ENCODE data around the gene ZNF837.
A peak's percentile ranks its signal among the peaks of the same experiment; 100 is the strongest.
"Not testable (repeated sequence)": the region's sequence is repeated elsewhere in the genome, so short reads cannot be mapped to it uniquely, and the experiment has no call there.

Gene ZNF837

GRCh38 chr19:58380662-58381459, at the start of gene ZNF837:
Gene ZNF837, minus strand, starts transcription at chr19:58381030. Its CDS starts 11,698 bp downstream, at chr19:58369332.
- DNase-seq (ENCODE audit: low spot score) = peak; percentile 100

- no peak for DNase-seq (ENCODE audit: low spot score)
Measured at GRCh38 chr19:58429745-58430144, 48.9 kb upstream of the ZNF837 start.

- DNase-seq (ENCODE audit: low spot score) = no peak
Measured at GRCh38 chr19:58428617-58429016, 47.8 kb upstream of the ZNF837 start.

GRCh38 chr19:58417071-58417470, 36.2 kb upstream of the ZNF837 start:
- no peak for DNase-seq (ENCODE audit: low spot score)

GRCh38 chr19:58416604-58417003, 35.8 kb upstream of the ZNF837 start:
- DNase-seq (ENCODE audit: low spot score) = no peak

GRCh38 chr19:58409010-58409790, 28.4 kb upstream of the ZNF837 start:
- no peak for DNase-seq (ENCODE audit: low spot score)

GRCh38 chr19:58408152-58409009, 27.6 kb upstream of the ZNF837 start, which contains the start of gene ZNF584:
Gene ZNF584, plus strand, starts transcription at chr19:58408649. Its CDS starts 499 bp downstream, at chr19:58409148.
- DNase-seq (ENCODE audit: low spot score) = peak; percentile 97

- no peak for DNase-seq (ENCODE audit: low spot score)
Measured at GRCh38 chr19:58407658-58408151, 26.9 kb upstream of the ZNF837 start.

- DNase-seq (ENCODE audit: low spot score) = no peak
Measured at GRCh38 chr19:58406818-58407657, 26.2 kb upstream of the ZNF837 start.

GRCh38 chr19:58403920-58404478, 23.2 kb upstream of the ZNF837 start:
- not testable (repeated sequence) for DNase-seq (ENCODE audit: low spot score)

- no peak for DNase-seq (ENCODE audit: low spot score)
Measured at GRCh38 chr19:58401840-58402421, 21.1 kb upstream of the ZNF837 start.

- peak; percentile 100 for DNase-seq (ENCODE audit: low spot score)
Measured at GRCh38 chr19:58400916-58401839, 20.3 kb upstream of the ZNF837 start.

GRCh38 chr19:58400316-58400915, 19.6 kb upstream of the ZNF837 start:
- DNase-seq (ENCODE audit: low spot score) = no peak

- DNase-seq (ENCODE audit: low spot score) = no peak
Measured at GRCh38 chr19:58399903-58400302, 19.1 kb upstream of the ZNF837 start.

GRCh38 chr19:58398545-58398944, 17.7 kb upstream of the ZNF837 start:
- no peak for DNase-seq (ENCODE audit: low spot score)

- DNase-seq (ENCODE audit: low spot score) = no peak
Measured at GRCh38 chr19:58398087-58398486, 17.3 kb upstream of the ZNF837 start.

GRCh38 chr19:58397533-58398037, 16.8 kb upstream of the ZNF837 start:
- no peak for DNase-seq (ENCODE audit: low spot score)

- no peak for DNase-seq (ENCODE audit: low spot score)
Measured at GRCh38 chr19:58396691-58397532, 16.1 kb upstream of the ZNF837 start.
